GM21737 (cell line): Measurements from ENCODE around the gene MRPL48.

ENCODE experiments used
- ATAC-seq: cut with Tn5 transposase; IDR thresholded peaks from one replicate; pipeline ENCODE4 v1.9.1; 2021; ENCODE audit warnings: mild to moderate bottlenecking, moderate library complexity; ENCODE audit not compliant: unreplicated experiment

MRPL48 gene

DNA sequence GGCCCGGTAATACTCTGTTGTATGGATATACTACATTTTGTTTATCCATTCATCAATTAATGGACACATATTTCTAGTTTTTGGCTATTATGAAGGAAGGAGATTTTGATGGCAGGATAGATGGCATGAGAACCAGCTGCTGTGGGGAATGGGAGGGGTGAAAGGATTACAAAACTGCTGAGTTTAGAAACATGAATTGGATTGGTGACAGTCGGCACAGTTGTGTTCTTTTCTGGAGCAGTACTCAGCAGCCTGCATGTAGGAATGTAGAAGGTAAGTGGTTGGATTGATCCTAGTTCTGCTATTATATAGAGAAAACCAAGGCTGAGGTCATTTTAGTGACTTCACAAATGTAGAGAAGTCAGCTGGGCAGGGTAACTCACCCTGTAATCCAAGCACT is 96.2 kb downstream of the MRPL48 start:
- no peak for ATAC-seq

DNA sequence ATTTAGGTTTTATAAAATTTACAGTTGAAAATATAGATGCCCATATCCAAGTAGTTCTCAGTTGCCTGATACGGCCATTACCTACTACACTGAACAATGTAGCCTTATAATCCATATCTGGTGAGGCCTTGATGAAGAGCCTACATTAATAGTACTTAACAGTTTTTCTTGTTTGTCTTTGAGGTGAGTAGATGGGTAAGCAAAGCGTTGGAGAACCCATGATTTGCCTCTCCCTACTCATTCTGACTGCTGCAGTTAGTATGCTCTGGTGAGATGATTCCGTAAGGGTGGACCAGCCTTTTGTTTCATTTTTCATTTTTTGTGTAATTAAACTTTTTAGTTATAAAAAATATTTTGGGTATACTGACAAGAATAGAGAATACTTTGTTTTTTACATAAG is 100.6 kb downstream of the MRPL48 start:
- ATAC-seq: no peak

DNA sequence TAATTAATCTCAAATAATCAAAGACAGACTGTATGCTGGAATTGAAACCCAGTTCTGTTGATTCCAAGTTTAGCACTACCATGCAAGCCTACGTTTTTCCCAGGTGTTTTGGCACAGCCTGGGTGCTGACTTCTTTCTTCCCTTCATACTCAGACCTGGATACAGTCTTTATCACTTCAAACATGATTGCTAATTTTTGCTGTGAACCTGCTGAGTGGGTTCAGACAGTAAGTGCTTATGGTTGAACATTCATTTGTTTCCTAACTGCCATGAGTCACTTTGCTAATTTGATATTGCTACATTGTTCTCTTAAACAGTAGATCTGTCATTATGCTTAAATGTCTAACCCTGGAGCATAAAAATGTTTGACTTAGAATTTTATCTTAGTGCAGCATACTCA is 101.3 kb downstream of the MRPL48 start:
- no peak for ATAC-seq

DNA sequence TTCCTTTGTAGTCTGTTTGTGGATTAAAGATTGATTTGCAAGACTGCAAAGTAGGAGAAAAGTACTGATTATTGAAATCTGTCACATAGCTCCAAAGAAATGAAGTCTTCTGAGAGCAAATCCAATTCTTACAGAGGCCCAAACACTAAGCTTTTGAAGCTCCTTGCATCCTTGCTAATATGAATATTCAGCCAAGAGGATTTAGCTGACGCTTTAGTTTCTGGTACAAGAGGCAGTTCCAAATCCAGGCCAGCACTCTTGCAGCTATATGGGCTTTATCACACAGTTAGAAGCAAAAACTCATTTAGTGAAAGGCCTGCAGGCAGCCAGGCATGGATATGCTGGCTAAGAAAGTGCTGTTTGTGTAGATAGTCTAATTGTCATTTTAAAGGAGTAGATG is 101.9 kb downstream of the MRPL48 start:
- no peak for ATAC-seq

DNA sequence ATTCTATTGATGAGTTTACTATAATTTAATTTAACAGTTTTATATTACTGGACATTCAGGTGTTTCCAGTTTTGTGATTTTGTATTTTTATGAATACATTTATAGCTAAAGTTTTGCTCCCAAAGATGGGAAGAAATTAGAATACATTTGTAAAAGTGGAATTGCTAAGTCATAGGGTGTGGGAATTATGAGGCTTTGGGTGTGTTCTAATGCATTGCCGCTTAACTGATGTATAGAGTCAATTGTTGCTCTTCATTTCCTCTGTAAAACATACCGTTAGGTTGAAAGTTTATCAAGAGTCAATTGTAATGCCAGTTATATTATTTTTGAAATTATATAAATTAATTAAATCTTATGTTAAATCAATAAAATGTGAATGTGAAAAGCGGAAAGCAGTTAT is 105.4 kb downstream of the MRPL48 start:
- no peak for ATAC-seq

DNA sequence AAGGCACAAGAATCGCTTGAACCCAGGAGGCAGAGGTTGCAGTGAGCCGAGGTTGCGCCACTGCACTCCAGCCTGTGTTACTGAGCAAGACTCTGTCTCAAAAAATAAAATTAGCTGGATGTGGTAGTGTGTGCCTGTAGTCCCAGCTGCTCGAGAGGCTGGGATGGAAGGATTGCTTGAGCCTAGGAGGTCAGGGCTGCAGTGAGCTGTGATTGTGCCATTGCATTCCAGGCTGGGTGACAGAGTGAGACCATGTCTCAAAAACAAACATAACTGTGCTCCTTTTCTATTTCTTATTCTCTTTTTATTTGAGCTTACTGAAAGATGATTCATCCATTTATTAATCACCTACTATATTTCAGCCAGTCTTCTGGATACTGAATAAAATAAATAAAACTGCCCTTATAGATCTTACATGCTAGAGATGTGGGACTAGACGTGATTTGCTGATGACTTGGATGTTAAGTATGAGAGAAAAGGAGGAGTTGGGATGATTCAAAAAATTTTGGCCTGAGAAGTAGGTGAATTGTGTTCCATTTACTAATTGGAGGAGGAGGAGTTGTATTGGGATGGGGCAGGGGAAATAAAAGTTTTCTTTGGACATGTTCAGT is 107.2 kb downstream of the MRPL48 start:
- no peak for ATAC-seq

DNA sequence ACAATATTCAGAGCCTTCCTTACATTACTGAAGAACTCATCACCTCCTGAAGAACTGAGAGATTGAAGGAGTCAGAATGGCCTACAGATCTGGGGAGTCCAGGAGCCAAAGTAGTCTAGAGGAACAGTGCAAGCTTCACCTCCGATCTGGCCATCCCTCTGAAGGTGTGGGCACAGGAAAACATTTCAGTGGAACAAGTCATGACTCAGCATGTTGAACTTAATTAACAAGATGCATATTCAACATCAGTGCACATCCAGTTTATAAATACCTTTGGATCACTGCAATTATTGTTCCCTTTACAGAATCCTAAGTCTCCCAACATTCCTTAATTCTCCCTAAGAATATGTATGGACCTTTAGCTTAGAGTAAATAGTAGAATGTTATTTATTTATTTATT is 114.6 kb downstream of the MRPL48 start:
- no peak for ATAC-seq

DNA sequence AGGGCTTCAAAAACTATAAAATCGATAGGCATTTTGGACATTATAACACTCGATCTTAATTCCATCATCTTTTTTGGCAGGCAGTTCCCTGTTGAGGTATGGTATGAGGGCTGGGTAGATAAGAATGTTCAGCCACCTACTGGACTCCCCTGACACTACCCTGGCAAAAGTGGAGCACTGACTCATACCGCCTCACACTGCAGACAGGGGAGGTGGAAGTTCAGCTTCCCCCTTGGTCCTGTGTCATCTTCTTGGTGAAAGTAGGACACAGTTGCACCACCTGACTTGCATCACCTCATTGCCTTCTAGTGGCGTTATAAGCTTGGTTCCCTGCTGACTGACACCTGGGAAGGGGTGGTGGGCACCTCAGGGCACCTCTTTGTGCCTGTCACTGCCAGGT is 119.5 kb downstream of the MRPL48 start:
- no peak for ATAC-seq

DNA sequence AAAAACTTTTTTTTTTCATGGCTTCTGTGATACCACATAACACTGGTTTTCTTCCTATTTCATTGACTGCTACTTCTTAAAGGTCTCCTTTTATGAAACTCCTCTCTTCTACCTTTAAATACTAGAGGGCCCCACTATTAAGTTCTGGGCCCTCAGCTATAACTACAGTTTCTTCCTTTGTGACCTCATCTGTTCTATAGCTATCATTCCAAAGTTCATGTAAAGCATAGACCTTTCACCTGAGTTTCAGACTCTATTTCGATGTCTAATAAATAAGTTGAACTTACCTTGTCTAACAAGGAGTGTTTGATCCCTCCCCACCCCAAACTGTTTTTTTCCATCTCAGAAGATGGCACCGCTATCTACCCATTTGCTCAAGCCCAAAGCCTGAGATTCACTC is 124.4 kb downstream of the MRPL48 start:
- ATAC-seq: no peak

DNA sequence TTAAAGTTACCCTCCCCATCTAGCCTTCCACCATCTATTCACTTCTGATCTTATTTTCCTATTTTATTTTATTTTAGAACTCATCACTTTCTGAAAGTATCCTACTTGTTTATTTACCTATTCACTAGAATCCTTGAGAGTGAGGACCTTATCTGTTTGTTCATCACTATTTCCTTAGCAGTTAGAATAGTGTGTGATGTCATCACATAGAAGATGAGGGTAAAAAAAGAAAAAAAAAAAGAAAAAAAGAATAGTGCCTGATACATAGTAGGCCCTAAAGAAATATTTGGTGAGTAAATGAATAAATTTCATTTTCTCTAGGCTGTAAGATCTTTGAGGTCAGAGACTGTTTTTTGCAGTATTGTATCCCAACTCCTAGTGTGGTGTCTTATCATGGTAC is 125.8 kb downstream of the MRPL48 start:
- ATAC-seq: no peak

DNA sequence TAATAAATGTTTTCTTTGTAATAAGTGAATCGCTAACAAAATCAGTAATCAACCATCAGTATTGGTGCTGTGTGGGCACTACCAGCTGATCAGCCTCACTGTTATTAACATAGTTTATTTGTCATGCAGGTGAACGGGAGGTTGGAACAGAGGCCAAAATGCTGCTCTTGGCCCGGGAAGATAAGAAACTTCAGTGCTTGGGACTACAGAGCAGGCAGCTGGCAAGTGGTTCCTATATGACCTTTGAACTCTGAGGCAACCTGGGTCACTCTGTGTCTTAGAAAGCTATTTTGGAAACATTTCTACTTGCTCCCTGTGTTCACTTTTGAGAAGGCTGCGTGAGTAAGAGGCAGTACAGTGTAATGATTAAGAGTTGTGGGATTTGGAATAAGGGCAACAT is 126.6 kb downstream of the MRPL48 start:
- no peak for ATAC-seq
